ENCODE data around the gene SLC12A4. TPM values are rescaled to one million over a fixed set of nuclear protein-coding genes. Genes with fewer than 3 reads are reported as not detected.

The SLC12A4 gene
- total RNA-seq, 6 experiments from 2014 or later, result 17.2 to 40.0 (median 21.9) TPM

DNA sequence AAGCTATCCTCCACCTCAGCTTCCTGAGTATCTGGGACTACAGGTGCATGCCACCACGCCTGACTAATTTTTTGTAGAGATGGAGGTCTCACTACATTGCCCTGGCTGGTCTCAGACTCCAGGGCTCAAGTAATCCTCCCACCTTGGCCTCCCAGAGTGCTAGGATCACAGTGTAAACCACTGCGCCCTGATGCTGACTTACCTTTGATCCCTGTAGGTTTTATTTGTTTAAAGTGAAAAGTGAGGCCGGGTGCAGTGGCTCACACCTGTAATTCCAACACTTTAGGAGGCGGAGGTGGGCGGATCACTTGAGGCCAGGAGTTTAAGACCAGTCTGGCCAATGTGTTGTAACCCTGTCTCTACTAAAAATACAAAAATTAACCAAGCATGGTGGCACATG, 66.7 kb downstream of the SLC12A4 start:
- no peak overlapping the region for H3K4me3 ChIP-seq
- intact Hi-C loops (cut with DNase I), result no loop called here
- no peak overlapping the region for H3K27ac ChIP-seq
- DNase-seq (no peak), ATAC-seq (peak in 3 of 4 donors; percentile 12 to 53 (median 19))
- 55% methylated on average over 4 of the region's 5 CpGs for WGBS (ENCODE audit: insufficient coverage, low coverage, low lambda C conversion rate, missing lambda C conversion rate)
- no peaks in the 10 kb centered on the region for H3K36me3 ChIP-seq
- no peaks in the 10 kb centered on the region for H3K9me3 ChIP-seq
- TF ChIP-seq, protein P1, sequence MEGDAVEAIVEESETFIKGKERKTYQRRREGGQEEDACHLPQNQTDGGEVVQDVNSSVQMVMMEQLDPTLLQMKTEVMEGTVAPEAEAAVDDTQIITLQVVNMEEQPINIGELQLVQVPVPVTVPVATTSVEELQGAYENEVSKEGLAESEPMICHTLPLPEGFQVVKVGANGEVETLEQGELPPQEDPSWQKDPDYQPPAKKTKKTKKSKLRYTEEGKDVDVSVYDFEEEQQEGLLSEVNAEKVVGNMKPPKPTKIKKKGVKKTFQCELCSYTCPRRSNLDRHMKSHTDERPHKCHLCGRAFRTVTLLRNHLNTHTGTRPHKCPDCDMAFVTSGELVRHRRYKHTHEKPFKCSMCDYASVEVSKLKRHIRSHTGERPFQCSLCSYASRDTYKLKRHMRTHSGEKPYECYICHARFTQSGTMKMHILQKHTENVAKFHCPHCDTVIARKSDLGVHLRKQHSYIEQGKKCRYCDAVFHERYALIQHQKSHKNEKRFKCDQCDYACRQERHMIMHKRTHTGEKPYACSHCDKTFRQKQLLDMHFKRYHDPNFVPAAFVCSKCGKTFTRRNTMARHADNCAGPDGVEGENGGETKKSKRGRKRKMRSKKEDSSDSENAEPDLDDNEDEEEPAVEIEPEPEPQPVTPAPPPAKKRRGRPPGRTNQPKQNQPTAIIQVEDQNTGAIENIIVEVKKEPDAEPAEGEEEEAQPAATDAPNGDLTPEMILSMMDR (IDR thresholded peaks at IDR 0.05), result no peak
- TF ChIP-seq POLR2A (IDR thresholded peaks at IDR 0.05), result no peak
- no peaks in the 10 kb centered on the region for H3K27me3 ChIP-seq
- H3K4me1 ChIP-seq, result peaks cover 0 to 20% (median 5%) of the 10 kb centered on the region in 4 donors

DNA sequence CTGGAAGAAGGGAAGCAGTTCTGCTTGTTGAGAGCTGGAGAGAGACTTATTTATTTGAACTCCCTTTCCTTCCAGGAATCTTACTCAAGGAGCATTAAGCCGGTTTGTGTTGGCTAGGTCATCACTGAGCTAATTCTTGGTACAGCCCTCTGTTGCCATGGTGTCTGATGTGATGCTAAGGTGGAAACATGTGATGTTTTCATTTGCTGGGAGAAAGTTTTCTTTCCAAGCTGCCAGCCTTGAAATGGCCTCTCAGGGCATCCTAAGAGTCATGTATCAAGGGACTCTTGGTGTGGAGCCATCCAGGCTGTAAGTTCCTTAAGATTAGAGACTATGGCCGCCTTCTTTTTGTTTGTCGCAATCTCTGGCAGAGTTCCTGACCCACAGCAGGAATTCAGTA, 71.2 kb downstream of the SLC12A4 start:
- WGBS (ENCODE audit: insufficient coverage, low coverage, low lambda C conversion rate, missing lambda C conversion rate), result 71% methylated on average over 1 of the region's 3 CpGs
- DNase-seq (no peak), ATAC-seq (no peak)
- H3K9me3 ChIP-seq, result no peaks in the 10 kb centered on the region
- H3K4me3 ChIP-seq, result no peak overlapping the region
- no peaks in the 10 kb centered on the region for H3K36me3 ChIP-seq
- H3K27me3 ChIP-seq, result no peaks in the 10 kb centered on the region
- intact Hi-C loops (cut with DNase I), result no loop called here
- TF ChIP-seq, protein P1 (IDR thresholded peaks at IDR 0.05), result no peak
- no peak for TF ChIP-seq POLR2A (IDR thresholded peaks at IDR 0.05)
- H3K27ac ChIP-seq, result no peak overlapping the region
- peaks cover 0 to 18% (median 4%) of the 10 kb centered on the region in 4 donors for H3K4me1 ChIP-seq

DNA sequence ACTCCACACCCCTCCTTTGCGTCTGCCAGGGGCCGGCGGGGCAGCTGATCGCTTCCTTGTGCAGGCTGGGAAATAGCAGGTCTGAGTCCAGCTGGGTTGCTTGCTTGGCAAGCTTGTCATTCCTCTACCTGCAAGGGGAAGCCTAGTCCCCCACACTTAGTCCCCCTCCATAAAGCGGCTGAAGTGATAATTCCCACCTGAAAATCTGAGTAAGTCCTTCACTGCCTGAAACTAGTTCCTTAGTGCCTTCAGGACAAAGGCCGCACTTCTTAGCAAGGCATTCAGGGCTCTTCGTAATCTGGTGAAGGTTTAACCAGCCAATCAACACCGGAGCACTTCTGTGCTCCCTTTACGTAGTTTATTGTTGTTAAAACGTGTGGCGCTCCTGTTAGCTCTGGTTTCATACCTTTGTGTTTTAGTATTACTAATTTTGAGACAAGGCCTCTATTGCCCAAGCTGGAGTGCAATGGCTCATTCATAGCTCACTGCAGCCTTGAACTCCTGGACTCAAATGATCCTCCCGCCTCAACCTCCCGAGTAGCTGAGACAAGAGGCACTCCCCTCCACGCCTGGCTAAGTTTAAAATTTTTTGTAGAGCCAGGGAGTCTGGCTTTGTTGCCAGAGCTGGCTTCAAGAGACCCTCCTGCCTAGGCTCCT, 74.6 kb downstream of the SLC12A4 start:
- 9% methylated on average over 14 of the region's 14 CpGs for WGBS (ENCODE audit: insufficient coverage, low coverage, low lambda C conversion rate, missing lambda C conversion rate)
- TF ChIP-seq POLR2A (IDR thresholded peaks at IDR 0.05), result no peak
- TF ChIP-seq, protein P1 (IDR thresholded peaks at IDR 0.05), result no peak
- no peaks in the 10 kb centered on the region for H3K9me3 ChIP-seq
- peaks cover 0 to 14% (median 4%) of the 10 kb centered on the region in 4 donors for H3K4me1 ChIP-seq
- intact Hi-C loops (cut with DNase I), result no loop called here
- H3K4me3 ChIP-seq, result peak overlapping the region; percentile 87 to 97 (median 96)
- no peaks in the 10 kb centered on the region for H3K27me3 ChIP-seq
- DNase-seq, result no peak
- ATAC-seq, result no peak
- H3K27ac ChIP-seq, result peak overlapping the region; percentile 92 to 95 (median 92)
- no peaks in the 10 kb centered on the region for H3K36me3 ChIP-seq

Small RNAs within 50 kb of the gene (small RNA-seq; reads per million reads assigned to genes)
- gene RNU6-359P, result 0 reads per million in 2 experiments

Other genes starting within 250 kb of the SLC12A4 start
- 10 to 100 TPM; 19.7 to 39.7 (median 24.6) TPM for gene GFOD2, start 249.3 kb downstream of the SLC12A4 start, total RNA-seq
- 10 to 100 TPM; 15.1 to 38.4 (median 22.7) TPM for gene RANBP10, start 162.1 kb downstream of the SLC12A4 start, total RNA-seq
- gene TSNAXIP1, start 161.7 kb downstream of the SLC12A4 start, total RNA-seq, result 1 to 10 TPM in 3 of 6 experiments, under 1 TPM in 3; 0.42 to 1.2 (median 0.99) TPM
- 10 to 100 TPM in 4 of 6 experiments, 1 to 10 TPM in 2; 8.9 to 23.9 (median 11.7) TPM for gene THAP11, start 126.3 kb downstream of the SLC12A4 start, total RNA-seq
- gene NUTF2, start 121.7 kb downstream of the SLC12A4 start, total RNA-seq, result 10 to 100 TPM; 23.4 to 67.8 (median 33.9) TPM
- 10 to 100 TPM; 12.2 to 21.1 (median 18.2) TPM for gene CENPT, start 120.9 kb downstream of the SLC12A4 start, total RNA-seq
- 10 to 100 TPM; 16.2 to 25.4 (median 19.5) TPM for gene EDC4, start 95.6 kb downstream of the SLC12A4 start, total RNA-seq
- under 1 TPM in 1 of 6 experiments, not detected in 5; 0.84 TPM for gene NRN1L, start 83.8 kb downstream of the SLC12A4 start, total RNA-seq
- gene PSKH1, start 75.4 kb downstream of the SLC12A4 start, total RNA-seq, result 10 to 100 TPM in 4 of 6 experiments, 1 to 10 TPM in 2; 6.7 to 22.6 (median 13.2) TPM
- under 1 TPM in 3 of 6 experiments, not detected in 3; 0.12 to 0.49 (median 0.44) TPM for gene CTRL, start 36.8 kb downstream of the SLC12A4 start, total RNA-seq
- gene PSMB10, start 31.8 kb downstream of the SLC12A4 start, total RNA-seq, result 10 to 100 TPM; 19.0 to 39.6 (median 22.7) TPM
- 100 to 1,000 TPM in 4 of 6 experiments, 10 to 100 TPM in 2; 29.4 to 207 (median 137) TPM for gene LCAT, start 24.5 kb downstream of the SLC12A4 start, total RNA-seq
- under 1 TPM in 1 of 6 experiments, not detected in 5; 0.10 TPM for gene DPEP3, start 11.9 kb upstream of the SLC12A4 start, total RNA-seq
- gene DPEP2, start 30.8 kb upstream of the SLC12A4 start, total RNA-seq, result 1 to 10 TPM in 5 of 6 experiments, under 1 TPM in 1; 0.93 to 2.3 (median 1.6) TPM
- gene DPEP2NB, start 47.3 kb upstream of the SLC12A4 start, total RNA-seq, result not detected
- 1 to 10 TPM; 5.4 to 10.0 (median 6.3) TPM for gene DDX28, start 54.6 kb upstream of the SLC12A4 start, total RNA-seq
- gene DUS2, start 54.6 kb upstream of the SLC12A4 start, total RNA-seq, result 10 to 100 TPM in 2 of 6 experiments, 1 to 10 TPM in 4; 7.9 to 16.4 (median 9.2) TPM
- gene NFATC3, start 116.7 kb upstream of the SLC12A4 start, total RNA-seq, result 10 to 100 TPM; 19.9 to 30.1 (median 25.1) TPM

Data from right lobe of liver (tissue), 6 donors.